ENCODE measurements around the gene CHST8. TPM values are rescaled to one million over a fixed set of nuclear protein-coding genes. Genes with fewer than 3 reads are reported as not detected.
"Not testable (repeated sequence)": the region's sequence is repeated elsewhere in the genome, so short reads cannot be mapped to it uniquely, and the experiment has no call there.

Gene CHST8
- polyA plus RNA-seq, 3 donors: not detected

- Histone ChIP-seq H3K9me3 (replicated peaks in 1 of 2; ENCODE audit: control insufficient read depth in 1 of 2, insufficient read depth in 1 of 2, low read length in 2 of 2) (peaks cover 30 to 36% of the 10 kb centered on the region in 2 donors), H3K4me1 (ENCODE audit: control insufficient read depth in 1 of 2, insufficient read depth in 2 of 2, low read length in 2 of 2) (no peaks in the 10 kb centered on the region)
- intact Hi-C loops (cut with micrococcal nuclease): no loop called here
These were observed 18.4 kb upstream of the CHST8 start for GRCh38 chr19:33603377-33603776.

GRCh38 chr19:33604651-33605050 is 17.1 kb upstream of the CHST8 start:
- H3K4me1 ChIP-seq (ENCODE audit: control insufficient read depth in 1 of 2, insufficient read depth in 2 of 2, low read length in 2 of 2): no peaks in the 10 kb centered on the region
- no peak overlapping the region for H3K27ac ChIP-seq (ENCODE audit: low read depth in 1 of 2, low read length in 2 of 2)
- no peak overlapping the region for H2AFZ ChIP-seq (ENCODE audit: insufficient read depth, low read depth, low read length, poor library complexity, severe bottlenecking)
- intact Hi-C loops (cut with micrococcal nuclease): no loop called here
- H3K9me3 ChIP-seq (replicated peaks in 1 of 2; ENCODE audit: control insufficient read depth in 1 of 2, insufficient read depth in 1 of 2, low read length in 2 of 2): peaks cover 35 to 36% of the 10 kb centered on the region in 2 donors
- H3K4me1 Mint-ChIP-seq: no peaks in the 10 kb centered on the region
- H3K4me3 Mint-ChIP-seq: no peak overlapping the region
- no peaks in the 10 kb centered on the region for H4K20me1 ChIP-seq (ENCODE audit: insufficient read depth, low read length)
- H3K9me3 Mint-ChIP-seq: peaks cover 23 to 38% (median 33%) of the 10 kb centered on the region in 7 donors
- no peak overlapping the region for H3K4me3 ChIP-seq (replicated peaks in 1 of 3; ENCODE audit: low read depth in 2 of 3, low read length in 3 of 3)
- DNase-seq: no peak
- TF ChIP-seq CTCF (IDR thresholded peaks at IDR 0.05): no peak
- no peak overlapping the region for H3K27ac Mint-ChIP-seq
- no peak overlapping the region for H3K4me2 ChIP-seq (replicated peaks; ENCODE audit: extremely low read depth, low read length, poor library complexity, severe bottlenecking)
- no peaks in the 10 kb centered on the region for H3K36me3 ChIP-seq (replicated peaks in 1 of 2; ENCODE audit: control insufficient read depth in 1 of 2, insufficient read depth in 2 of 2, low read length in 2 of 2)
- H3K27me3 ChIP-seq (ENCODE audit: control insufficient read depth in 2 of 2, insufficient read depth in 2 of 2, low read length in 2 of 2): no peaks in the 10 kb centered on the region
- no peaks in the 10 kb centered on the region for H3K36me3 Mint-ChIP-seq
- WGBS (ENCODE audit: insufficient coverage): 90% methylated on average over 5 of the region's 5 CpGs
- peaks cover 2 to 6% (median 4%) of the 10 kb centered on the region in 3 donors for H3K27me3 Mint-ChIP-seq (ENCODE audit: low read depth in 3 of 3)
- no peaks in the 10 kb centered on the region for H3K79me2 ChIP-seq (ENCODE audit: insufficient read depth, low read length)
- no peak overlapping the region for H3K9ac ChIP-seq (ENCODE audit: insufficient read depth, low read length, poor library complexity, severe bottlenecking)

More at GRCh38 chr19:33603377-33603776, 18.4 kb upstream of the CHST8 start:
- 65% methylated on average over 3 of the region's 6 CpGs for WGBS (ENCODE audit: insufficient coverage)
- H3K36me3 ChIP-seq (replicated peaks in 1 of 2; ENCODE audit: control insufficient read depth in 1 of 2, insufficient read depth in 2 of 2, low read length in 2 of 2): no peaks in the 10 kb centered on the region
- H3K9me3 Mint-ChIP-seq: peaks cover 23 to 47% (median 31%) of the 10 kb centered on the region in 7 donors
- no peak overlapping the region for H3K4me3 Mint-ChIP-seq
- no peak overlapping the region for H3K4me2 ChIP-seq (replicated peaks; ENCODE audit: extremely low read depth, low read length, poor library complexity, severe bottlenecking)
- no peak for TF ChIP-seq CTCF (IDR thresholded peaks at IDR 0.05)
- H3K27ac Mint-ChIP-seq: no peak overlapping the region
- H3K27ac ChIP-seq (ENCODE audit: low read depth in 1 of 2, low read length in 2 of 2): no peak overlapping the region
- H3K79me2 ChIP-seq (ENCODE audit: insufficient read depth, low read length): no peaks in the 10 kb centered on the region
- H4K20me1 ChIP-seq (ENCODE audit: insufficient read depth, low read length): no peaks in the 10 kb centered on the region
- H3K4me3 ChIP-seq (replicated peaks in 1 of 3; ENCODE audit: low read depth in 2 of 3, low read length in 3 of 3): no peak overlapping the region
- H3K36me3 Mint-ChIP-seq: no peaks in the 10 kb centered on the region
- H2AFZ ChIP-seq (ENCODE audit: insufficient read depth, low read depth, low read length, poor library complexity, severe bottlenecking): no peak overlapping the region
- H3K27me3 ChIP-seq (ENCODE audit: control insufficient read depth in 2 of 2, insufficient read depth in 2 of 2, low read length in 2 of 2): no peaks in the 10 kb centered on the region
- H3K9ac ChIP-seq (ENCODE audit: insufficient read depth, low read length, poor library complexity, severe bottlenecking): no peak overlapping the region
- H3K4me1 Mint-ChIP-seq: no peaks in the 10 kb centered on the region
- DNase-seq: no peak
- peaks cover 0 to 4% (median 3%) of the 10 kb centered on the region in 3 donors for H3K27me3 Mint-ChIP-seq (ENCODE audit: low read depth in 3 of 3)

- 100% methylated on average over 1 of the region's 5 CpGs for WGBS (ENCODE audit: insufficient coverage)
- H3K4me3 Mint-ChIP-seq: not testable (repeated sequence)
These were observed 15.9 kb upstream of the CHST8 start for GRCh38 chr19:33605803-33606295.

More at GRCh38 chr19:33605803-33606295, 15.9 kb upstream of the CHST8 start:
- H3K27ac ChIP-seq (ENCODE audit: low read depth in 1 of 2, low read length in 2 of 2); H3K27ac Mint-ChIP-seq; H2AFZ ChIP-seq (ENCODE audit: insufficient read depth, low read depth, low read length, poor library complexity, severe bottlenecking); DNase-seq; H3K4me3 ChIP-seq (replicated peaks in 1 of 3; ENCODE audit: low read depth in 2 of 3, low read length in 3 of 3); H3K9ac ChIP-seq (ENCODE audit: insufficient read depth, low read length, poor library complexity, severe bottlenecking); H3K4me1 ChIP-seq (ENCODE audit: control insufficient read depth in 1 of 2, insufficient read depth in 2 of 2, low read length in 2 of 2); H3K4me1 Mint-ChIP-seq; H3K27me3 ChIP-seq (ENCODE audit: control insufficient read depth in 2 of 2, insufficient read depth in 2 of 2, low read length in 2 of 2); intact Hi-C loops (cut with micrococcal nuclease); H3K4me2 ChIP-seq (replicated peaks; ENCODE audit: extremely low read depth, low read length, poor library complexity, severe bottlenecking); H3K79me2 ChIP-seq (ENCODE audit: insufficient read depth, low read length); H3K36me3 ChIP-seq (replicated peaks in 1 of 2; ENCODE audit: control insufficient read depth in 1 of 2, insufficient read depth in 2 of 2, low read length in 2 of 2); H4K20me1 ChIP-seq (ENCODE audit: insufficient read depth, low read length); H3K36me3 Mint-ChIP-seq; H3K27me3 Mint-ChIP-seq (ENCODE audit: low read depth in 3 of 3): not testable (repeated sequence)
- H3K9me3 Mint-ChIP-seq: peaks cover 21 to 33% (median 30%) of the 10 kb centered on the region in 7 donors
- peaks cover 24 to 33% of the 10 kb centered on the region in 2 donors for H3K9me3 ChIP-seq (replicated peaks in 1 of 2; ENCODE audit: control insufficient read depth in 1 of 2, insufficient read depth in 1 of 2, low read length in 2 of 2)

Data from CD14-positive monocyte (primary cell).